Testis (tissue), 2 donors: ENCODE results near the gene THSD4.

Experiments used
- POLR2A ChIP-seq: fragments of 450-650 bp; IDR thresholded peaks from one replicate; pipeline ENCODE4 v1.6.1; 2017; ENCODE audit warnings: antibody characterized with exemption, mild to moderate bottlenecking, moderate library complexity
- TF ChIP-seq, protein P1 (sequence below), 3 experiments: fragments of 450-650 bp in 2 of 3; fragments of 200-600 bp in 1 of 3; sonication (generic) in 1 of 3; IDR thresholded peaks; one replicate each; pipeline ENCODE4 v1.5.1; 2016 to 2019; ENCODE audit warnings: antibody characterized with exemption in 3 of 3, mild to moderate bottlenecking in 2 of 3, moderate library complexity in 1 of 3

DNA sequence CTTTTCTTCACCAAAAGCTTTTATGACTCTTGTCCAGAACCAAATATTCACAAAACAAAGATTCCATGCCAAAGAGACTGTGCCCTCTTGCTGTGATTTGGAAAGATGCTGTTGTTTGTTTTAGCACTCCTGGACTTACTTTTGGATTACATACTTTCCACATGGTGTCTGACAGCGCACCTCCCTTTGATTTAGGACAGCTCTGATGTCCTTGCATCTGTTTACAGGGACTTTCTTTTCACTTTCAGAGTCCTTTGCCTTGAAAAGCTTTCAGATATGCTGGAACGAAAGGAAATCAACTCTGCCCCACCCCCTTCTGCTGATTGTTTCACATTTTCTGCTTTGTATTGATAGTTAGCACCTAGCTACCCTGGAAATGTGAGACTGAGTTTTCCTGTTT, 562.1 kb downstream of the THSD4 start:
- TF ChIP-seq, protein P1, sequence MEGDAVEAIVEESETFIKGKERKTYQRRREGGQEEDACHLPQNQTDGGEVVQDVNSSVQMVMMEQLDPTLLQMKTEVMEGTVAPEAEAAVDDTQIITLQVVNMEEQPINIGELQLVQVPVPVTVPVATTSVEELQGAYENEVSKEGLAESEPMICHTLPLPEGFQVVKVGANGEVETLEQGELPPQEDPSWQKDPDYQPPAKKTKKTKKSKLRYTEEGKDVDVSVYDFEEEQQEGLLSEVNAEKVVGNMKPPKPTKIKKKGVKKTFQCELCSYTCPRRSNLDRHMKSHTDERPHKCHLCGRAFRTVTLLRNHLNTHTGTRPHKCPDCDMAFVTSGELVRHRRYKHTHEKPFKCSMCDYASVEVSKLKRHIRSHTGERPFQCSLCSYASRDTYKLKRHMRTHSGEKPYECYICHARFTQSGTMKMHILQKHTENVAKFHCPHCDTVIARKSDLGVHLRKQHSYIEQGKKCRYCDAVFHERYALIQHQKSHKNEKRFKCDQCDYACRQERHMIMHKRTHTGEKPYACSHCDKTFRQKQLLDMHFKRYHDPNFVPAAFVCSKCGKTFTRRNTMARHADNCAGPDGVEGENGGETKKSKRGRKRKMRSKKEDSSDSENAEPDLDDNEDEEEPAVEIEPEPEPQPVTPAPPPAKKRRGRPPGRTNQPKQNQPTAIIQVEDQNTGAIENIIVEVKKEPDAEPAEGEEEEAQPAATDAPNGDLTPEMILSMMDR (IDR thresholded peaks at IDR 0.05), result no peak
- no peak for TF ChIP-seq POLR2A
